GM21447 (cell line): ENCODE data around the gene TNS1.
"Not testable (repeated sequence)": the region's sequence is repeated elsewhere in the genome, so short reads cannot be mapped to it uniquely, and the experiment has no call there.

ENCODE experiments used
- ATAC-seq: cut with Tn5 transposase; IDR thresholded peaks from one replicate; pipeline ENCODE4 v1.9.1; 2021; ENCODE audit not compliant: unreplicated experiment

TNS1 gene

GRCh38 chr2:217820091-217820819 is 182.5 kb downstream of the TNS1 start:
- ATAC-seq = no peak

GRCh38 chr2:217818293-217818850 is 184.4 kb downstream of the TNS1 start:
- no peak for ATAC-seq

- ATAC-seq = no peak
These were observed 185.1 kb downstream of the TNS1 start for GRCh38 chr2:217817466-217818292.

DNA sequence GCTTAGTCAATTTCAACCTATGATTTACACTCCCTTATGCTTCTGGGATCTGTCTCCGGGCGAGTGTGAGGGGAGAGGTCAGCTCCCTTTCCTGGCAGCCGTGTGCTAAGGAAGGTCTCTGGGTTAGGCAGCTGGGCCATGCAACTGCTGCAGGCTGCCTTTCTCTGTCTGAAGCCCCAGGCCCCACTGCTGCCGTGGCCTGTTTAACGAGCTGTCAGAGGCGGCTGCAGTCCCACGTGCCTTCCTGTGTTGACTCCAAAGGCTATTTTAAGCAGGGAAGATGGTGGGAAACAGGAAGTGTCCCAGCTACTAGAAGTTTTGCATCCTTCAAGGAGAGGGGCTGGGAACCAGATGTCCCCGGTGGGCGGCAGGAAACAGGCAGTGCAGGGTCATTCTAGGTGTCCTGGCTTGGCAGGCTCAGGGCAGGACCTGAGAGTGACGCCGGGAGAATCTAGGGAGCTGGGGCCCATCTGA is 186.4 kb downstream of the TNS1 start:
- ATAC-seq = no peak

DNA sequence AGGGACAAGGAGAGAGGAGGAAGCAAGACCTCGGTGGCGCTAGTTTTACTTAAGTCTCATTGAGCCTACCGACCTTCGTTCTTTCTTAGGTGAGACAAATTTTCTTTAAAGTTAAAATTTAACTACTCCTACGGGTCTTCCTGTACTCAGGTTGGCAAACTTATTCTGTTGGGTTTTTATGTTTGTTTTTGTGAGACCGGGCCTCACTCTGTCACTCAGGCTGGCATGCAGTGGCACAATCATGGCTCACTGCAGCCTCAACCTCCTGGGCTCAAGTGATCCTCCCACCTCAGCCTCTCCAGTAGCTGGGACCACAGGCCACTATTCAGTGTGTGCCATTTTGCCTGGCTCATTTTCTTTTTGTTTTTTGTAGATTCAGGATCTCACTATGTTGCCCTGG is 189.0 kb downstream of the TNS1 start:
- ATAC-seq = no peak

- ATAC-seq = no peak
These were observed 190.6 kb downstream of the TNS1 start for GRCh38 chr2:217812170-217812569.

GRCh38 chr2:217810260-217810659 is 192.5 kb downstream of the TNS1 start:
- ATAC-seq = no peak

DNA sequence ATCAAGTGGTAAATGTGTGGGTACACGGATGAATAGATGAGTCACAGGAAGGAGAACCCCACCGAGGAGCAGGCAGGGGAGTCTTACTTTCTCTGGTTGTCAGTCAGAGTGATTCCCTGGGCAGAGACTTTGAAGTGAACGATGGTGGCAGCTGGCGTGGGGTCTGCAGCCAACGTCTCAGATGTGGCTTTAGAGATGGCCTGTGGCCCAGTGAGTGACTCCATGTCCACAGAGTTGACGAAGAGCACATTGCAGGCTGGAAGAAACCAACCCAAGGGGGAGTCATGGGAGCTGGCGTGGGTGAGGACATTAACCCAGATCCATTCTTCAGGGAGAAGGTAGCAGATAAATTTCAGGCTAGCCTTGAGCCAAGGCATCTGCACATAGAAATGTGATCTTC is 193.1 kb downstream of the TNS1 start:
- no peak for ATAC-seq

DNA sequence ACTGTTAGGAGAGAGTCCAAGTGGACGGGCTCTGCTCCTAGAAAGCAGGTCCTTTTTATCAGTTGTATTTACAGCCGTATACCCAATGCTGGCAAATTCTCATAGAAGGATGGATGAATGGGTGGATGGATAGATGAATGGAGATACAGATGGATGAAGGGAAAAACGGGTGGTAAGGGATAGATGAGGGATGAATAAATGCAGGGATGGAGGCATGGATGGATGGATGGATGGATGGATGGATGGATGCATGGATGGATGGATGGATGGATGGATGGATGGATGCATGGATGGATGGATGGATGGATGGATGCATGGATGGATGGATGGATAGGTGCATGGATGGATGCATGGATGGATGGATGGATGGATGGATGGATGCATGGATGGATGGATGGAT is 193.8 kb downstream of the TNS1 start:
- ATAC-seq = not testable (repeated sequence)

DNA sequence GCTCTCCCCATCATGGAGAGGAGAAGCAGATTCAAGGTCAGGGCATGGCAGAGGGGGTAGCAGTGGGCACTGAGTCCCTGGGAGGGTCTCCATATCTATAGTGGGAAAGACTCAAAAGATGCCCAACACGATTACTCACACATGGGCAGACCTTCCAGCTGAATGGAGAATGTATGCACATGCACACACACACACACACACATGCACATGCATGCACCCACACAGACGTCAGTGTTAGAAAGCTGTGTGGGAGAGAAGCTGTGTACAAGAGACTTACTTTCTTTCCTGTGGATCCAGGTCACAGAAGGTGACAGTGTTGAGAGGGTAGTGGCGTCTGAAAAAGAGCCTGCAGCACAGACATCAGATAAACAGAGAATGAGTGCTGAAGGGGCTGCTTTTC is 194.5 kb downstream of the TNS1 start:
- ATAC-seq = no peak

DNA sequence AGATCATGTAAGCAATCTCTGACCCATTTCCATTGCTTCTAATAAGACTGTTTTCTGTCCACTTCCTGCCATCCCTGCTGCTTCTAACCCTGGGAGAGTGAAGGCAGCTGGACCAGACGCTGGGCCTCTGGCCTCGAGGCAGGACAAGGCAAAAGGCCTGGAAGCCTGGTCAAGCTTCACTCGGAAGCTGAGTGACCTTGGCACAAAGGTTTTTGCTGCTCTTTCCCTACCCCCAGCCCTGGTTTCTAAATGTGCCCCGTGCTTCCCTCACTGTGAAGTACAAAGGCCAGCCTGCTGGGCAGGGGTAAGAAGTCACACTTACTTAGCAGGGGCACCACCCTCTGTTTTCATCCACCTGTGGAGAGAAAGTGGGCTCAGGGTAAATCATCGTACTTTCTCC is 195.0 kb downstream of the TNS1 start:
- no peak for ATAC-seq

DNA sequence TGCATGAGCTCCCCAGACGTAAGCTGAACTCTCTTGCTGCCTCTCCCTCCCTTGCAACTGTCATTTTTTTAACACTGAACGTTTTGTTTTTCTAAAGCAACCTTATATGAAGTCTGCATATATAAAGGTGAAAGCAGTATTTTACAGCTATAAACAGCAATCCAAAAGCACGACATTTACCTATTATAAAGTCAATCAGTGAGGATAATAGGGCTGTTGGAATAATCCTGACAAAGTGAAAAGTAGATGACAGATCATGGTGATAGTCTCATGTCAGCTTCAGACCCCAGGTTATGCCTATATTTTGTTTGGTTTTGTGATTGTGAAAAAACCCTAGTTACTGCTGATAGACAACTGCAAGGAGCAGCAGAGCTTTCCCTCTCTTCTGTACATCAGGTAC is 195.8 kb downstream of the TNS1 start:
- no peak for ATAC-seq

DNA sequence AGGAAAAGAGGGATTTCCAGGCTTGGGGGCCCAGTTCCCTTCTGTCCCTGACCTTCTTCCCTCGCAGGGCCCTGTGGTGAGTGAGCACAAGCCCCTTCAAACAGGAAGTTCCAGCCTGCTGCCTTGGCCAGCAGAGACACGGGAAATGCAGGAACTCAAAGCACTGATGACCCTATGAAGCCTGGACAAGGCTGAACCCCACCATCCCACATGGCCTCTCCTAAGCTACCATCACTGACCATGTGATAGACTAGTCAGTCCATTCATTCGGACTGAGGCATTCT is 196.4 kb downstream of the TNS1 start:
- no peak for ATAC-seq

DNA sequence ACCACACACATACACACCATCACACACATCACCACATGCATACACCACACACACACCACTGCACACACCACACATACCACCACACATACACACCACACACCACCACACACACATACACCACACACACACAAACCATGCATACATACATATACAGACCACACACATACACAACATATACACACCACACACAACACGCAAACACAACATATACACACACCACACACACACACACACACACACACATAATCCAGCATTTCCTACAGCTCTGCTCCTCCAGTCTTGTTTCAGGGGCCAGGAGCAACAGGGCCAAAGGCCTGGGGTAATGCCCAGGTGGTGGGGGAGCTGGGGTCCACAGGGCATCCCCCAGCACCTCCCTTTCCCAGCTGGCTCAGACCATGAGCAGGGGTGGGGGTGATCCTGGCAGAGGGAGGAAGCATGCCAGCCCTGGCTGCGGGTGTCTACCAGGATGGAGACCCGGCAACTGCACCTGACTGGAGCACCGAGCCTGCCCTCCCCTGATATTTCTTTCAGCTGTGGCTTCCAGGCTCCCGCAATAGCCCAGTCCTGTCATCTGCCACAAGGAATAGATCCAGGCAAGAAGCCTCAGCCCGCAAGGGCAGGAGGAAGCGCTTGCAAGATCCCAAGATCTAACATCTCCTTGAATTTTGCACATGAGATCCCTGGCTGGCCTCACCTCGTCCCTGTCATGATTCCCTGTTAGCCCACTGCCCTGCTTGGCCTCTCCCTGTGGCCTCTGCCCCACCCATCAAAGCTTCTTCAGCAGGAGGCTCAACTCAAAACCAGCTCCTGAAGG is 196.9 kb downstream of the TNS1 start:
- ATAC-seq = no peak

- no peak for ATAC-seq
These were observed 197.8 kb downstream of the TNS1 start for GRCh38 chr2:217804791-217805667.

- no peak for ATAC-seq
These were observed 198.5 kb downstream of the TNS1 start for GRCh38 chr2:217804338-217804737.

GRCh38 chr2:217803653-217803960 is 199.2 kb downstream of the TNS1 start:
- ATAC-seq = no peak

DNA sequence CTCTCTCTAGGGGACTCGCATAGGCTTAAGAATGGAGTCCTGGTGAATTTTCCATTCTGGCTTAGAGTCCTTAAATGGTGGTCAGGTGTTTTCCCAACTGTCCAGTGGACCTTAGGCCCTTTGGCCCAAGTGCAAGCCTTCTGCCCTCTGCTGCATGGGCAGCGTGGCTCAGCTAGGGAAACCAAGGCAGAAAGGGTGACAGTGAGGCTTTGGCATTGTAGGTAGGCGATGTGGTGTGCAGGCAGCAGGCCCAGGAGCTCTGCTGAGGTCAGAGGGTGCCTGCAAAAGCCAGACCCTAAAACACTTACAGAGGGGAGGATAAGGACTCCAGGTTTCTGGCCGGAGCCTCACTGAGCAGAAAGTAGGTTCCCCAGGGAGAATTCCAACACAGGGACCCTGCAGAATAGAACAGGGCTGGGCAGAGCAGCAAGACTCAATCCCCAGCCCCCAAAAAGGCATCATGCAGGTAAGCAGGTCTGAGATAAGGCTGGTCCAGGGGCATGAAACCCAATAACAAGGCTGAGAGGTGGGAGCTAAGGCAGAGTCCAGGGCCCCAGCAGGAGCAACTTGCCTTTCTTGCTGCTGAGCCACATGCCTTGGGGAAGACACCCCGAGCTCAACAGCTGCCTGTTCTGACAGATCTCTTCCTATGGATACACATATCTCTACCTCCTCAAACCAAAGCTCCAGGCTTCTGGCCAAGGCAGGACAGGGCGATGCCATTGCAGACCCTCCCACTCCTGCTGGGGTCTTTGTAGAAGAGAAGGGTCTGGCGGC is 199.7 kb downstream of the TNS1 start:
- no peak for ATAC-seq

GRCh38 chr2:217802266-217802665 is 200.5 kb downstream of the TNS1 start:
- no peak for ATAC-seq

DNA sequence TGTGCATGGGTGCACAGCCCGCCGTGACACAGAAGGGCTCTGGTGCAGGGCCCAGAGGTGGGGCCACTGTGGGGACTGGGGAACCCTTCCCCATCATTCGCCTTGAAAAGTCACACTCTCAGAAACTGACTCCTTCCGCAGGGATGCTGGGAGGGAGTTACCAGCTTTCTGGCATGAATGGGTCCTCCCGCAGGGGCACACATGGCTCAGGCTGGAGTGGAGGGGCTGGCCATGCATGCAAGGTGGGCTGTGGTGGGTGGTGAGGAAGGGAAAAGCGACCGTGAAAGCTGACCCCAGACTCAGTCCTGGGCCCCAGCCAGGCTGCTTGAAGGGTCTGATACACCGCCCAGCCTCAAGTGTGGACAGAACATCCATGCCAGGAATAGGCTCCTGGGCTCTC is 201.1 kb downstream of the TNS1 start:
- no peak for ATAC-seq
